ENCODE data around the gene CBY2.

GRCh38 chr13:45702869-45703391, 810 bp downstream of the CBY2 start:
- TF ChIP-seq EZH2 (IDR thresholded peaks at IDR 0.05; ENCODE audit: low read length, unreplicated experiment), result no peak
- TF ChIP-seq, protein P1, sequence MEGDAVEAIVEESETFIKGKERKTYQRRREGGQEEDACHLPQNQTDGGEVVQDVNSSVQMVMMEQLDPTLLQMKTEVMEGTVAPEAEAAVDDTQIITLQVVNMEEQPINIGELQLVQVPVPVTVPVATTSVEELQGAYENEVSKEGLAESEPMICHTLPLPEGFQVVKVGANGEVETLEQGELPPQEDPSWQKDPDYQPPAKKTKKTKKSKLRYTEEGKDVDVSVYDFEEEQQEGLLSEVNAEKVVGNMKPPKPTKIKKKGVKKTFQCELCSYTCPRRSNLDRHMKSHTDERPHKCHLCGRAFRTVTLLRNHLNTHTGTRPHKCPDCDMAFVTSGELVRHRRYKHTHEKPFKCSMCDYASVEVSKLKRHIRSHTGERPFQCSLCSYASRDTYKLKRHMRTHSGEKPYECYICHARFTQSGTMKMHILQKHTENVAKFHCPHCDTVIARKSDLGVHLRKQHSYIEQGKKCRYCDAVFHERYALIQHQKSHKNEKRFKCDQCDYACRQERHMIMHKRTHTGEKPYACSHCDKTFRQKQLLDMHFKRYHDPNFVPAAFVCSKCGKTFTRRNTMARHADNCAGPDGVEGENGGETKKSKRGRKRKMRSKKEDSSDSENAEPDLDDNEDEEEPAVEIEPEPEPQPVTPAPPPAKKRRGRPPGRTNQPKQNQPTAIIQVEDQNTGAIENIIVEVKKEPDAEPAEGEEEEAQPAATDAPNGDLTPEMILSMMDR (conservative IDR thresholded peaks at IDR 0.05; ENCODE audit: low read depth, low read length), result no peak
- no peak for TF ChIP-seq EZH2phosphoT487 (IDR thresholded peaks at IDR 0.05; ENCODE audit: borderline replicate concordance, low read length)
